GM21786 (cell line): ENCODE results near the gene CCDC6.
A peak's percentile ranks its signal among the peaks of the same experiment; 100 is the strongest.
"Not testable (repeated sequence)": the region's sequence is repeated elsewhere in the genome, so short reads cannot be mapped to it uniquely, and the experiment has no call there.

ENCODE experiments used
- ATAC-seq: cut with Tn5 transposase; IDR thresholded peaks from one replicate; pipeline ENCODE4 v1.9.1; 2021; ENCODE audit not compliant: unreplicated experiment

Gene CCDC6

GRCh38 chr10:59771162-59771807 is 135.1 kb downstream of the CCDC6 start:
- no peak for ATAC-seq

GRCh38 chr10:59770689-59771088 is 135.7 kb downstream of the CCDC6 start:
- no peak for ATAC-seq

- ATAC-seq: no peak
Observed at GRCh38 chr10:59762505-59762904, 143.9 kb downstream of the CCDC6 start.

- no peak for ATAC-seq
Observed at GRCh38 chr10:59757966-59758365, 148.4 kb downstream of the CCDC6 start.

GRCh38 chr10:59754951-59755350 is 151.4 kb downstream of the CCDC6 start:
- ATAC-seq: no peak

- no peak for ATAC-seq
Observed at GRCh38 chr10:59753267-59753666, 153.1 kb downstream of the CCDC6 start, which contains the start of gene MRLN. Gene MRLN (minus strand): TSS chr10:59753455.

GRCh38 chr10:59752278-59752940 is 153.9 kb downstream of the CCDC6 start:
- ATAC-seq: no peak

- no peak for ATAC-seq
Observed at GRCh38 chr10:59750155-59750945, 156.0 kb downstream of the CCDC6 start.

- ATAC-seq: peak; percentile 55
Observed at GRCh38 chr10:59748834-59749233, 157.5 kb downstream of the CCDC6 start.

GRCh38 chr10:59745163-59745650 is 161.1 kb downstream of the CCDC6 start:
- no peak for ATAC-seq

GRCh38 chr10:59744762-59745161 is 161.6 kb downstream of the CCDC6 start:
- not testable (repeated sequence) for ATAC-seq

- not testable (repeated sequence) for ATAC-seq
Observed at GRCh38 chr10:59744156-59744555, 162.2 kb downstream of the CCDC6 start.

GRCh38 chr10:59741583-59741982 is 164.8 kb downstream of the CCDC6 start:
- ATAC-seq: no peak

GRCh38 chr10:59741048-59741447 is 165.3 kb downstream of the CCDC6 start:
- ATAC-seq: no peak
